ENCODE results near the gene KLK13. TPM values are rescaled to one million over a fixed set of nuclear protein-coding genes. Genes with fewer than 3 reads are reported as not detected.

Gene KLK13
- total RNA-seq, 4 donors from 2014 or later = 0.22 to 0.73 TPM; not detected in 2

DNA sequence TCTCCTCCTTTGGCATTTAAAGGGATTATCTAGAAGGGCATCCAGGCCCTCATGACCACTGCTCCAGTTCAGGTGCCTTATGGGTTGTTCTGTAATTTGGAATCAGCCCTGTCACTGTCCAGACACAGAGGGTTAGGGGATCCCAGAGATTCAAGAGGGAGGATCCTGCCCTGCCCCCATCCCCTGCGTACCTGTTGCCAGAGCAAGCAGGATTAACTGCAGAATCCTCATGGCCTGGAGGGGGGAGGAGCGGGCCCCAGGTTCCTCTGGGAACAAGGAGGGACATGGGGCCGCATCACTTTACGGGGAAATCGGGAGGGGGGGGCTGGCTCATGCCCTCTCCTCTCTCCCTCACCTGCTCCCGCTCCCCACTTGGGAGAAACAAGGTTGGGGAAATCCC lies 39.5 kb downstream of the KLK13 start:
- Histone ChIP-seq H3K9me3 (no peaks in the 10 kb centered on the region), H3K36me3 (no peaks in the 10 kb centered on the region), H3K27ac (no peak overlapping the region), H3K27me3 (no peaks in the 10 kb centered on the region), H3K4me1 (peaks cover 0 to 3% of the 10 kb centered on the region in 2 donors), H3K4me3 (replicated peaks in 1 of 3) (no peak overlapping the region)
- 56 to 82% methylated on average over 3 to 5 of the region's 6 CpGs for WGBS, 2 donors
- TF ChIP-seq, protein P1, sequence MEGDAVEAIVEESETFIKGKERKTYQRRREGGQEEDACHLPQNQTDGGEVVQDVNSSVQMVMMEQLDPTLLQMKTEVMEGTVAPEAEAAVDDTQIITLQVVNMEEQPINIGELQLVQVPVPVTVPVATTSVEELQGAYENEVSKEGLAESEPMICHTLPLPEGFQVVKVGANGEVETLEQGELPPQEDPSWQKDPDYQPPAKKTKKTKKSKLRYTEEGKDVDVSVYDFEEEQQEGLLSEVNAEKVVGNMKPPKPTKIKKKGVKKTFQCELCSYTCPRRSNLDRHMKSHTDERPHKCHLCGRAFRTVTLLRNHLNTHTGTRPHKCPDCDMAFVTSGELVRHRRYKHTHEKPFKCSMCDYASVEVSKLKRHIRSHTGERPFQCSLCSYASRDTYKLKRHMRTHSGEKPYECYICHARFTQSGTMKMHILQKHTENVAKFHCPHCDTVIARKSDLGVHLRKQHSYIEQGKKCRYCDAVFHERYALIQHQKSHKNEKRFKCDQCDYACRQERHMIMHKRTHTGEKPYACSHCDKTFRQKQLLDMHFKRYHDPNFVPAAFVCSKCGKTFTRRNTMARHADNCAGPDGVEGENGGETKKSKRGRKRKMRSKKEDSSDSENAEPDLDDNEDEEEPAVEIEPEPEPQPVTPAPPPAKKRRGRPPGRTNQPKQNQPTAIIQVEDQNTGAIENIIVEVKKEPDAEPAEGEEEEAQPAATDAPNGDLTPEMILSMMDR (IDR thresholded peaks at IDR 0.05) = no peak
- no peak for TF ChIP-seq POLR2A (IDR thresholded peaks at IDR 0.05)
- intact Hi-C loops (cut with DNase I) = no loop called here
- no peak for DNase-seq

GRCh38 chr19:51024924-51025323 lies 40.0 kb downstream of the KLK13 start:
- Histone ChIP-seq H3K36me3 (no peaks in the 10 kb centered on the region), H3K9me3 (no peaks in the 10 kb centered on the region), H3K27ac (no peak overlapping the region), H3K4me3 (replicated peaks in 1 of 3) (no peak overlapping the region), H3K27me3 (no peaks in the 10 kb centered on the region), H3K4me1 (peaks cover 0 to 3% of the 10 kb centered on the region in 2 donors)
- TF ChIP-seq POLR2A (IDR thresholded peaks at IDR 0.05) = no peak
- TF ChIP-seq, protein P1 (IDR thresholded peaks at IDR 0.05) = no peak
- DNase-seq = no peak
- 27 to 35% methylated on average over 5 of the region's 5 CpGs for WGBS, 2 donors
- intact Hi-C loops (cut with DNase I) = loop anchor here (5.0 kb wide), 1 partner anchor 72 kb away; no protein-coding TSS in a partner anchor

DNA sequence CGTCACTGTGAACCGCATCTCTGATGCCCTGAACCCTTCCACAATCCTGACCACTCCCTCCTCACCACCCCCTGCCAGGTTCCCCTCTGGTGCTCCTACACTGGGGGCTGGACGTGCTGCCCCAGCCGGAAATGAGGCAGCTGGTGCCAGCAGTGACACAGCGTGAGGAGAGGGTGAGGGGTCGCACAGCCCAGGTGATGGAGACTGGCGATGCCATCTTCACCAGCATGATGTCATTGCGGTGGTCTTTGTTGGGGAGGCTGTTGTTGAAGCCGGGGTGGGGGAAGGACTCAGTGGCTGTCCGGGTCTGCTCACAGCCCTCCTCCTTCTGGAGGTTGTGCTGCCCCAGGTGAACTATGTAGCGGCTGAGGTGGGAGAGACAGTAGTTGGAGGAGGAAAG lies 40.9 kb downstream of the KLK13 start:
- no peak overlapping the region for H3K27ac ChIP-seq
- H3K9me3 ChIP-seq = no peaks in the 10 kb centered on the region
- 62 to 78% methylated on average over 11 of the region's 11 CpGs for WGBS, 2 donors
- H3K27me3 ChIP-seq = peaks cover 4% of the 10 kb centered on the region
- no peaks in the 10 kb centered on the region for H3K36me3 ChIP-seq
- no peak overlapping the region for H3K4me3 ChIP-seq (replicated peaks in 1 of 3)
- intact Hi-C loops (cut with DNase I) = loop anchor here (5.0 kb wide), 1 partner anchor 73 kb away; no protein-coding TSS in a partner anchor
- TF ChIP-seq, protein P1 (IDR thresholded peaks at IDR 0.05) = no peak
- no peak for TF ChIP-seq POLR2A (IDR thresholded peaks at IDR 0.05)
- no peak for DNase-seq
- H3K4me1 ChIP-seq = peaks cover 2 to 9% of the 10 kb centered on the region in 2 donors

DNA sequence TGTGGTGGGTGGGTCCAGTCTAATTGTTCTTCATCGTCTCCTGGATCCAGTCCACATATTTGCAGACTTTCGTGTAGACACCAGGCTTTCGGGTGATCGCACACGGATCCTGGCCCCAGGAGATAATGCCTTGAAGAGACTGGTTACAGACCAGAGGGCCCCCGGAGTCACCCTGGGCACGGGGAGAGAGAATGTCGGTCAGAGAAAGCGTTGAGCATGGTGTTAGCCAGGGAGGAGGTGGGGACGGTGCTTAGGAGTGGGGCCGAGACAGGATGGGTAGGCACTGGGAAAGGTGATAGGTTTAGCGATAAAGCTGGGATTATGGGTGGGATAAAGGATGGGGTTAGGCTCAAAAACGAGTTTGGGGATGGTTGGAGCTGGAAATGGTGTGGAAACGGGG lies 42.4 kb downstream of the KLK13 start:
- peaks cover 5 to 13% of the 10 kb centered on the region in 2 donors for H3K4me1 ChIP-seq
- TF ChIP-seq, protein P1 (IDR thresholded peaks at IDR 0.05) = no peak
- peaks cover 12% of the 10 kb centered on the region for H3K27me3 ChIP-seq
- H3K4me3 ChIP-seq (replicated peaks in 1 of 3) = no peak overlapping the region
- WGBS, 2 donors = 66 to 70% methylated on average over 14 of the region's 14 CpGs
- H3K9me3 ChIP-seq = no peaks in the 10 kb centered on the region
- intact Hi-C loops (cut with DNase I) = loop anchor here (5.0 kb wide), 1 partner anchor 75 kb away; no protein-coding TSS in a partner anchor
- H3K36me3 ChIP-seq = no peaks in the 10 kb centered on the region
- H3K27ac ChIP-seq = no peak overlapping the region
- DNase-seq = no peak

DNA sequence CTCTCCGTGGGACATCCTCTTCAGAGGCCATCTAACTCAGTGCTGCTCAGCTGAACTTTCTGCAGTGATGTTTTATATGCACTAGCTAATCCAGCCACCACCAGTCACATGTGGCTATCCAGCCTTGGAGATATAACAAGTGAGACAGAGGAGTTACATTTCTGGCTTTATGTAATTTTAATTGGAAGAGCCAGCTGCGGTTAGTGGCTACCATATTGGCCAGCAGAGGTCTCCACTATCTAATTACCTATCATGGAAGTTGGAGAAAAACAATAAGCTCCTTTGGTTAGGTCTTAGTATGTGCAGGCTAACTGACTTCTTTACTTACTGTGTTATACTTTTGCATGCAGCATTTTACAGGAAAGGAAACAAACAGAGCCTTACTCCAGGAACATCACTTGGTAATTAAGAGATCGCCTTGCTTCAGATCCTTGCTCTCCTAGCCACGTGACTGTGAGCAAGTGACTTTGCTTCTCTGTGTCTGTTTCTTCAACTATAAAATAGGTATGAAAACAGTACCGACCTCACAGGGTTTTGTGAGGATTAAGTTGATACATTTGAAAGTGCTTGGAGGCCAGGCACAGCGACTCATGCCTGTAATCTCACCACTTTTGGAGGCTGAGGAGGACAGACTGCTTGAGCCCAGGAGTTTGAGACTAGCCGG lies 43.8 kb downstream of the KLK13 start:
- DNase-seq = peak; percentile 14 to 18
- Histone ChIP-seq H3K9me3 (no peaks in the 10 kb centered on the region), H3K36me3 (no peaks in the 10 kb centered on the region), H3K27ac (no peak overlapping the region), H3K4me3 (replicated peaks in 1 of 3) (no peak overlapping the region), H3K4me1 (peaks cover 5 to 20% of the 10 kb centered on the region in 2 donors), H3K27me3 (peaks cover 24% of the 10 kb centered on the region)
- intact Hi-C loops (cut with DNase I) = loop anchor here (5.0 kb wide), 1 partner anchor 76 kb away; no protein-coding TSS in a partner anchor
- TF ChIP-seq, protein P1 (IDR thresholded peaks at IDR 0.05) = peak in 5 of 6 experiments; percentile 24 to 68 (median 65)
- no peak for TF ChIP-seq POLR2A (IDR thresholded peaks at IDR 0.05)
- WGBS, 2 donors = 19 to 28% methylated on average over 7 of the region's 7 CpGs

All from thyroid gland (tissue), 4 donors.